Measurements from ENCODE around the gene NUP205.
A peak's percentile ranks its signal among the peaks of the same experiment; 100 is the strongest.

The NUP205 gene

GRCh38 chr7:135541029-135541428 is 16.7 kb upstream of the NUP205 start:
- DNase-seq (ENCODE audit: extremely low spot score, insufficient read length, low read depth): no peak

GRCh38 chr7:135550196-135550595 is 7.5 kb upstream of the NUP205 start:
- no peak for FAIRE-seq
- DNase-seq (ENCODE audit: extremely low spot score, insufficient read length, low read depth): no peak

More at GRCh38 chr7:135541029-135541428, 16.7 kb upstream of the NUP205 start:
- FAIRE-seq: no peak

GRCh38 chr7:135552148-135552547 is 5.6 kb upstream of the NUP205 start:
- DNase-seq (ENCODE audit: extremely low spot score, insufficient read length, low read depth) (no peak), FAIRE-seq (no peak)

GRCh38 chr7:135553346-135553745 is 4.4 kb upstream of the NUP205 start:
- DNase-seq (ENCODE audit: extremely low spot score, insufficient read length, low read depth) (no peak), FAIRE-seq (no peak)

- peak; percentile 69 for DNase-seq (ENCODE audit: extremely low spot score, insufficient read length, low read depth)
- peak; percentile 82 for FAIRE-seq
These were observed 635 bp downstream of the NUP205 start for GRCh38 chr7:135558337-135558767.

GRCh38 chr7:135558881-135559280 is 1.2 kb downstream of the NUP205 start:
- DNase-seq (ENCODE audit: extremely low spot score, insufficient read length, low read depth) (no peak), FAIRE-seq (no peak)

GRCh38 chr7:135560631-135561030 is 2.9 kb downstream of the NUP205 start:
- no peak for FAIRE-seq

GRCh38 chr7:135562720-135563119 is 5.0 kb downstream of the NUP205 start:
- FAIRE-seq (no peak), DNase-seq (ENCODE audit: extremely low spot score, insufficient read length, low read depth) (no peak)

More at GRCh38 chr7:135560631-135561030, 2.9 kb downstream of the NUP205 start:
- no peak for DNase-seq (ENCODE audit: extremely low spot score, insufficient read length, low read depth)

- no peak for FAIRE-seq
- no peak for DNase-seq (ENCODE audit: extremely low spot score, insufficient read length, low read depth)
These were observed 14.1 kb downstream of the NUP205 start for GRCh38 chr7:135571834-135572233.

GRCh38 chr7:135573541-135573940 is 15.8 kb downstream of the NUP205 start:
- DNase-seq (ENCODE audit: extremely low spot score, insufficient read length, low read depth): no peak
- FAIRE-seq: no peak

GRCh38 chr7:135575296-135575695 is 17.6 kb downstream of the NUP205 start:
- peak; percentile 71 for FAIRE-seq
- no peak for DNase-seq (ENCODE audit: extremely low spot score, insufficient read length, low read depth)

GRCh38 chr7:135578569-135578968 is 20.9 kb downstream of the NUP205 start:
- DNase-seq (ENCODE audit: extremely low spot score, insufficient read length, low read depth) (no peak), FAIRE-seq (no peak)

- FAIRE-seq (no peak), DNase-seq (ENCODE audit: extremely low spot score, insufficient read length, low read depth) (no peak)
These were observed 26.9 kb downstream of the NUP205 start for GRCh38 chr7:135584362-135585353.

- FAIRE-seq: no peak
- no peak for DNase-seq (ENCODE audit: extremely low spot score, insufficient read length, low read depth)
These were observed 39.6 kb downstream of the NUP205 start for GRCh38 chr7:135597181-135597925.

- FAIRE-seq (no peak), DNase-seq (ENCODE audit: extremely low spot score, insufficient read length, low read depth) (no peak)
These were observed 40.2 kb downstream of the NUP205 start for GRCh38 chr7:135597926-135598305.

- DNase-seq (ENCODE audit: extremely low spot score, insufficient read length, low read depth) (no peak), FAIRE-seq (no peak)
These were observed 41.8 kb downstream of the NUP205 start for GRCh38 chr7:135599471-135599870.

- DNase-seq (ENCODE audit: extremely low spot score, insufficient read length, low read depth): no peak
- FAIRE-seq: no peak
These were observed 42.5 kb downstream of the NUP205 start for GRCh38 chr7:135600226-135600625.

- DNase-seq (ENCODE audit: extremely low spot score, insufficient read length, low read depth): no peak
- FAIRE-seq: no peak
These were observed 43.5 kb downstream of the NUP205 start for GRCh38 chr7:135601182-135601581.

- FAIRE-seq: no peak
- no peak for DNase-seq (ENCODE audit: extremely low spot score, insufficient read length, low read depth)
These were observed 44.6 kb downstream of the NUP205 start for GRCh38 chr7:135602304-135602703.

GRCh38 chr7:135616136-135616535 is 58.4 kb downstream of the NUP205 start:
- DNase-seq (ENCODE audit: extremely low spot score, insufficient read length, low read depth): no peak
- FAIRE-seq: no peak

GRCh38 chr7:135617781-135618180 is 60.1 kb downstream of the NUP205 start:
- no peak for FAIRE-seq

More at GRCh38 chr7:135617781-135618180, 60.1 kb downstream of the NUP205 start:
- no peak for DNase-seq (ENCODE audit: extremely low spot score, insufficient read length, low read depth)
